ENCODE data around the gene TLE4. TPM values are rescaled to one million over a fixed set of nuclear protein-coding genes. Genes with fewer than 3 reads are reported as not detected.
"Not testable (repeated sequence)": the region's sequence is repeated elsewhere in the genome, so short reads cannot be mapped to it uniquely, and the experiment has no call there.

TLE4 gene
- total and polyA plus RNA-seq, 2 of the 4 experiments (the other 2 are of a cell fraction) = 68.0 to 78.1 TPM

DNA sequence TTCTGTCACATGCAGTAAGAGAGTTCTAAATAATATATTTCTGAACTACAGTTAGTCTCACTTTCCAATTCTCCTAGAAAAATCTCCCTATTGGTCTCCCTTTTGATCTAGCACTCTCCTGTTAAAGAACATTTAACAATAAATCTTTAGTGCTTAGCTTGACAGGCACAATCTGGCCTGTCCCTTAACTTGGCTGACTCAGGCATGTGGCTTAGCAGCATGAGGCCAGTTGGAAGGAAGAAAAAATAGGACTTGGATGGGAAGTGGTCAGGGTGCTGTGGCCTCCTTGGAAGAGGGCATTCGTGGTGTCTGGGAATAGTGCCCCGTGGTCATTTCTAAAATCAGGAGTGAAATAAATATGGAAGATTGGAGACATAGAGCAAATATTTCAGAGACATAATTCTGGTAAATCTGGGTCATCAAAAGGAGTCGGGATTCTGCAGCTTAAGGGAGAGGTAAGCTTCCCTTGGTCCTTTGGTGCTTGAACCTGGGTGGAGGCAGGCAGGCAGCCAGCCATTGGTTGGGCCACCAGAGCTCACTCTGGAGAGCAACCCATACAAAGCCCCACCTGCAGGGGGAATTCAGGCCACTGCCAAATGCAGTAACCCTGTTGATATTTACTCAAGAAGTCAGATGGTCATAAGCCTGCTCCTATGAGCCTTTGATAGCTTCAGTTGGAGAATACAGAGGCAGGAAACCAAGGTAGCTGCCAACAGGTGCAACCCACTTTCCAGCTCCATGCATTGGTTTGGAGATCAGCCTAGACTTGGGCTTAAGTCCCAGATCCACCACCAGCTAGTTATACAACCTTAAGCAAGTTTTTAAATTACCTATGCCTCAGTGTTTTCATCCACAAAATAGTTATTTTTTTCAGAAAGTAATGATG, 28.8 kb upstream of the TLE4 start (continued):
- TF ChIP-seq BHLHE40 (IDR thresholded peaks at IDR 0.05; ENCODE audit: low read depth, low read length) = no peak

DNA sequence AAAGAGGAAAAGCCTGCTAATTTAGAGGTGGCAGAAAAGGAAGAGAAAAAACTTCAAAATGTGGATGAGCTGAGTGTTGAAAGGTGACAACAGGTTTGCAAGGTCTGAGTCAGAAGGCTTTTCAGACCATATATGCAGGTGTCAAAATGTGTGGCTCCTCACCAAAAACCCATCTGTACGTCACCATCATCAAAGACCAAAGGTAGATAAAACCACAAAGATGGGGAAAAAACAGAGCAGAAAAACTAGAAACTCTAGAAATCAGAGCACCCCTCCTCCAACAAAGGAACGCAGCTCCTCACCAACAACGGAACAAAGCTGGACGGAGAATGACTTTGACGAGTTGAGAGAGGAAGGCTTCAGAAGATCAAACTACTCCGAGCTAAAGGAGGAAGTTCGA, 27.4 kb upstream of the TLE4 start:
- H3K27ac ChIP-seq (ENCODE audit: insufficient read depth, low read length); H3K56ac ChIP-seq (ENCODE audit: extremely low read depth, insufficient read depth, low read length); H4K91ac ChIP-seq (ENCODE audit: insufficient read depth, low read depth, low read length); H3K4me3 ChIP-seq (ENCODE audit: insufficient read depth, low read depth, low read length); H2AFZ ChIP-seq (replicated peaks; ENCODE audit: low read length, poor library complexity); H2AK9ac ChIP-seq (replicated peaks; ENCODE audit: low read depth, low read length, poor library complexity); H3K9ac ChIP-seq (ENCODE audit: low read depth, low read length); DNase-seq; H3K9me1 ChIP-seq (ENCODE audit: insufficient read depth, low read length); H4K8ac ChIP-seq (ENCODE audit: low read depth in 2 of 2, low read length in 2 of 2); H3K27me3 ChIP-seq (ENCODE audit: control insufficient read depth, insufficient read depth, low read length); H3K4me1 ChIP-seq (ENCODE audit: control insufficient read depth, insufficient read depth, low read length); H3K18ac ChIP-seq (ENCODE audit: low read depth, low read length); H3K14ac ChIP-seq (replicated peaks; ENCODE audit: low read depth, low read length); H3K23ac ChIP-seq (ENCODE audit: low read depth, low read length); POLR2A ChIA-PET (ENCODE audit: unreplicated experiment); H2BK15ac ChIP-seq (ENCODE audit: low read depth, low read length); dilution Hi-C loops (cut with HindIII; ENCODE audit: low sequenced_read_pairs, unreplicated experiment); in situ Hi-C loops (cut with MboI; ENCODE audit: low sequenced_read_pairs); H2BK20ac ChIP-seq (ENCODE audit: low read depth, low read length); H3K36me3 ChIP-seq (ENCODE audit: control insufficient read depth, insufficient read depth, low read length); H3K4ac ChIP-seq (ENCODE audit: low read depth, low read length); H4K20me1 ChIP-seq (ENCODE audit: insufficient read depth, low read length); intact Hi-C loops (cut with micrococcal nuclease); H3K4me2 ChIP-seq (ENCODE audit: low read depth, low read length); H4K5ac ChIP-seq (ENCODE audit: low read depth, low read length); H3K79me1 ChIP-seq (ENCODE audit: low read depth in 1 of 2, low read length in 2 of 2); H2AK5ac ChIP-seq (ENCODE audit: low read depth, low read length); H3K9me3 ChIP-seq (ENCODE audit: control insufficient read depth, insufficient read depth, low read length); BruUV-seq (replicated peaks); ATAC-seq (ENCODE audit: low read depth); H2BK120ac ChIP-seq (ENCODE audit: low read depth, low read length); H2BK5ac ChIP-seq (ENCODE audit: low read depth, low read length, poor library complexity, severe bottlenecking): not testable (repeated sequence)
- no CpG with 5 or more reads among the region's 7 CpGs for WGBS, 2 experiments (ENCODE audit: extremely low coverage in 2 of 2, insufficient read length in 1 of 2)
- CTCF ChIA-PET = interaction anchor here (0.5 to 1.5 kb wide), 3 partner anchors 14 to 231 kb away, joined by 3 read pairs; no protein-coding TSS in a partner anchor

Measured in IMR-90 (cell line).